Measurements from ENCODE around the gene AVP.
"Not testable (repeated sequence)": the region's sequence is repeated elsewhere in the genome, so short reads cannot be mapped to it uniquely, and the experiment has no call there.

AVP gene

GRCh38 chr20:3082306-3082951 is 2.1 kb downstream of the AVP start:
- Histone ChIP-seq H3K4me3 (ENCODE audit: low read depth, low read length) (no peak overlapping the region), H2AFZ (ENCODE audit: low read length, unreplicated experiment) (no peak overlapping the region), H3K36me3 (ENCODE audit: insufficient read depth, low read length) (no peaks in the 10 kb centered on the region), H3K27me3 (ENCODE audit: insufficient read depth, low read length) (peaks cover 44% of the 10 kb centered on the region), H3K79me2 (ENCODE audit: control insufficient read depth, insufficient read depth, low read length, unreplicated experiment) (no peaks in the 10 kb centered on the region), H3K27ac (ENCODE audit: low read depth, low read length) (no peak overlapping the region), H3K4me1 (ENCODE audit: control insufficient read depth, insufficient read depth, low read length, unreplicated experiment) (peaks cover 13% of the 10 kb centered on the region)

- Histone ChIP-seq H3K27me3 (ENCODE audit: insufficient read depth, low read length) (peaks cover 45% of the 10 kb centered on the region), H2AFZ (ENCODE audit: low read length, unreplicated experiment) (no peak overlapping the region), H3K79me2 (ENCODE audit: control insufficient read depth, insufficient read depth, low read length, unreplicated experiment) (no peaks in the 10 kb centered on the region), H3K4me3 (ENCODE audit: low read depth, low read length) (no peak overlapping the region), H3K4me1 (ENCODE audit: control insufficient read depth, insufficient read depth, low read length, unreplicated experiment) (peaks cover 13% of the 10 kb centered on the region), H3K27ac (ENCODE audit: low read depth, low read length) (no peak overlapping the region), H3K36me3 (ENCODE audit: insufficient read depth, low read length) (no peaks in the 10 kb centered on the region)
These were observed 2.9 kb downstream of the AVP start for GRCh38 chr20:3081641-3082040.

- Histone ChIP-seq H3K27me3 (ENCODE audit: insufficient read depth, low read length) (peaks cover 45% of the 10 kb centered on the region), H2AFZ (ENCODE audit: low read length, unreplicated experiment) (no peak overlapping the region), H3K27ac (ENCODE audit: low read depth, low read length) (no peak overlapping the region), H3K36me3 (ENCODE audit: insufficient read depth, low read length) (no peaks in the 10 kb centered on the region), H3K79me2 (ENCODE audit: control insufficient read depth, insufficient read depth, low read length, unreplicated experiment) (no peaks in the 10 kb centered on the region), H3K4me3 (ENCODE audit: low read depth, low read length) (no peak overlapping the region), H3K4me1 (ENCODE audit: control insufficient read depth, insufficient read depth, low read length, unreplicated experiment) (peaks cover 13% of the 10 kb centered on the region)
These were observed 3.6 kb downstream of the AVP start for GRCh38 chr20:3080939-3081388.

GRCh38 chr20:3077618-3078134 is 6.8 kb downstream of the AVP start:
- H3K27me3 ChIP-seq (ENCODE audit: insufficient read depth, low read length) = peaks cover 31% of the 10 kb centered on the region
- H3K36me3 ChIP-seq (ENCODE audit: insufficient read depth, low read length) = no peaks in the 10 kb centered on the region
- H3K79me2 ChIP-seq (ENCODE audit: control insufficient read depth, insufficient read depth, low read length, unreplicated experiment) = no peaks in the 10 kb centered on the region
- H3K27ac ChIP-seq (ENCODE audit: low read depth, low read length) = no peak overlapping the region
- H3K4me3 ChIP-seq (ENCODE audit: low read depth, low read length) = no peak overlapping the region
- H3K4me1 ChIP-seq (ENCODE audit: control insufficient read depth, insufficient read depth, low read length, unreplicated experiment) = peaks cover 13% of the 10 kb centered on the region
- H2AFZ ChIP-seq (ENCODE audit: low read length, unreplicated experiment) = no peak overlapping the region

- H3K27me3 ChIP-seq (ENCODE audit: insufficient read depth, low read length) = peaks cover 42% of the 10 kb centered on the region
- not testable (repeated sequence) for H2AFZ ChIP-seq (ENCODE audit: low read length, unreplicated experiment); H3K79me2 ChIP-seq (ENCODE audit: control insufficient read depth, insufficient read depth, low read length, unreplicated experiment); H3K4me3 ChIP-seq (ENCODE audit: low read depth, low read length); H3K27ac ChIP-seq (ENCODE audit: low read depth, low read length); H3K4me1 ChIP-seq (ENCODE audit: control insufficient read depth, insufficient read depth, low read length, unreplicated experiment); H3K36me3 ChIP-seq (ENCODE audit: insufficient read depth, low read length)
These were observed 9.2 kb downstream of the AVP start for GRCh38 chr20:3075315-3075714.

- Histone ChIP-seq H3K27me3 (ENCODE audit: insufficient read depth, low read length) (peaks cover 42% of the 10 kb centered on the region), H3K36me3 (ENCODE audit: insufficient read depth, low read length) (no peaks in the 10 kb centered on the region), H3K27ac (ENCODE audit: low read depth, low read length) (no peak overlapping the region), H3K4me1 (ENCODE audit: control insufficient read depth, insufficient read depth, low read length, unreplicated experiment) (no peaks in the 10 kb centered on the region), H3K79me2 (ENCODE audit: control insufficient read depth, insufficient read depth, low read length, unreplicated experiment) (no peaks in the 10 kb centered on the region), H3K4me3 (ENCODE audit: low read depth, low read length) (no peak overlapping the region), H2AFZ (ENCODE audit: low read length, unreplicated experiment) (no peak overlapping the region)
These were observed 9.7 kb downstream of the AVP start for GRCh38 chr20:3074812-3075211.

GRCh38 chr20:3073251-3073643 is 11.3 kb downstream of the AVP start:
- H3K4me1 ChIP-seq (ENCODE audit: control insufficient read depth, insufficient read depth, low read length, unreplicated experiment); H2AFZ ChIP-seq (ENCODE audit: low read length, unreplicated experiment); H3K4me3 ChIP-seq (ENCODE audit: low read depth, low read length); H3K79me2 ChIP-seq (ENCODE audit: control insufficient read depth, insufficient read depth, low read length, unreplicated experiment); H3K27ac ChIP-seq (ENCODE audit: low read depth, low read length); H3K36me3 ChIP-seq (ENCODE audit: insufficient read depth, low read length): not testable (repeated sequence)
- peaks cover 34% of the 10 kb centered on the region for H3K27me3 ChIP-seq (ENCODE audit: insufficient read depth, low read length)

- Histone ChIP-seq H2AFZ (ENCODE audit: low read length, unreplicated experiment) (no peak overlapping the region), H3K79me2 (ENCODE audit: control insufficient read depth, insufficient read depth, low read length, unreplicated experiment) (no peaks in the 10 kb centered on the region), H3K4me3 (ENCODE audit: low read depth, low read length) (no peak overlapping the region), H3K4me1 (ENCODE audit: control insufficient read depth, insufficient read depth, low read length, unreplicated experiment) (no peaks in the 10 kb centered on the region), H3K27ac (ENCODE audit: low read depth, low read length) (no peak overlapping the region), H3K27me3 (ENCODE audit: insufficient read depth, low read length) (peaks cover 28% of the 10 kb centered on the region), H3K36me3 (ENCODE audit: insufficient read depth, low read length) (no peaks in the 10 kb centered on the region)
These were observed 11.8 kb downstream of the AVP start for GRCh38 chr20:3072530-3073250.

- Histone ChIP-seq H2AFZ (ENCODE audit: low read length, unreplicated experiment) (peak within 1 kb of the TSS; percentile 19), H3K79me2 (ENCODE audit: control insufficient read depth, insufficient read depth, low read length, unreplicated experiment) (no peaks in the 10 kb centered on the region), H3K4me3 (ENCODE audit: low read depth, low read length) (no peak within 1 kb of the TSS), H3K36me3 (ENCODE audit: insufficient read depth, low read length) (no peaks in the 10 kb centered on the region), H3K4me1 (ENCODE audit: control insufficient read depth, insufficient read depth, low read length, unreplicated experiment) (peaks cover 3% of the 10 kb centered on the region), H3K27ac (ENCODE audit: low read depth, low read length) (no peak within 1 kb of the TSS), H3K27me3 (ENCODE audit: insufficient read depth, low read length) (peaks cover 25% of the 10 kb centered on the region)
These were observed 12.7 kb downstream of the AVP start, which contains the start of gene OXT for GRCh38 chr20:3071610-3072529. OXT (plus strand) TSS chr20:3071620; CDS start chr20:3071656, 36 bp downstream.

GRCh38 chr20:3071266-3071609 is 13.3 kb downstream of the AVP start:
- no peaks in the 10 kb centered on the region for H3K36me3 ChIP-seq (ENCODE audit: insufficient read depth, low read length)
- peaks cover 25% of the 10 kb centered on the region for H3K27me3 ChIP-seq (ENCODE audit: insufficient read depth, low read length)
- H3K4me3 ChIP-seq (ENCODE audit: low read depth, low read length) = no peak overlapping the region
- peaks cover 6% of the 10 kb centered on the region for H3K4me1 ChIP-seq (ENCODE audit: control insufficient read depth, insufficient read depth, low read length, unreplicated experiment)
- no peak overlapping the region for H2AFZ ChIP-seq (ENCODE audit: low read length, unreplicated experiment)
- H3K79me2 ChIP-seq (ENCODE audit: control insufficient read depth, insufficient read depth, low read length, unreplicated experiment) = no peaks in the 10 kb centered on the region
- no peak overlapping the region for H3K27ac ChIP-seq (ENCODE audit: low read depth, low read length)

Data from ACC112 (cell line).